CD1c-positive myeloid dendritic cell (primary cell): ENCODE data around the gene GPR135.

Experiments
- DNase-seq: peaks from one replicate; pipeline ENCODE4 v3.0.0-alpha.2; 2016; ENCODE audit errors: extremely low spot score

GPR135 gene

DNA sequence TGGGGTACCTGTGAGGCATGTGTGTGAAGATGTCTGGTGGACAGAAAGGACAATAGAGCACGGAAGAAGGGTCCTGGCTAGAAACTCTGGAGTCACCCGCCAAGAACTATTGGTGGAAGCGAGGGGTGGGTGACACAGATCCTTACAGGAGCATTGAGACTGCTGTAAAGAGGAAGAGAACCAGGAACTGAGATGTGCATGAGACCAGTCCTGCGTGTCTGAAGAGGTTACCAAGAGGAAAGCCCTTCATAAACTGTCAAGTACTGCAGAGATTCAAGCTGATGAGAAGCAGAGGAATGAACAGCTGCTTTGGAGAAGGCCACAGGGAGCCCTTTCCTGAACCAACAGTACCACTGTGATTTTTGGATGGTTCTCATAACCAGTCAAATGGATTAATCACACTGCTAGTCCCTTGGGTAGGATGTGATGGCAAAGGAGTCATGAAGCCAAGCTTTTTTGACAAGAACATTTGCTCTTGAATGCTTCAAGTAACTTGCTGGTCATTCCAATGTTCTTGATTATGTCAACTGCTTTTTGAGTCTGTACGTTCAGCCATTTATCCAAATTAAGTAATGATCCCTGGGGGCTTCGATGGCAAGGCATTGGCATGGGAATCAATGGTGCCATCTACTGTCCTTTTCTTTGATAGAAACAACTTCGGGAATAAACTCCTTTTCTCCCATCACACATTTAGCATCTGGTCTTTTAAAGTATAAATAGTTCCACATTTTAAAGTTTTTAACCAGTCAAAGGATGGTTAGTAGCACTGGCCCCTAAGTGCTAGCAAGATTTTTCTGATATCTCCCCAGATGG lies 42.9 kb downstream of the GPR135 start:
- peak; percentile 62 for DNase-seq

- no peak for DNase-seq
Observed at GRCh38 chr14:59419303-59419702, 45.9 kb downstream of the GPR135 start.

- no peak for DNase-seq
Observed at GRCh38 chr14:59417311-59417710, 47.9 kb downstream of the GPR135 start.

GRCh38 chr14:59415836-59416602 lies 49.2 kb downstream of the GPR135 start:
- no peak for DNase-seq
